Fibroblast of the conjunctiva (primary cell): ENCODE measurements around the gene GOLGA2.
A peak's percentile ranks its signal among the peaks of the same experiment; 100 is the strongest.

Experiments used
- DNase-seq: peaks from one replicate; pipeline ENCODE4 v3.0.0-alpha.2; 2010; ENCODE audit warnings: low read depth

Gene GOLGA2, protein sequence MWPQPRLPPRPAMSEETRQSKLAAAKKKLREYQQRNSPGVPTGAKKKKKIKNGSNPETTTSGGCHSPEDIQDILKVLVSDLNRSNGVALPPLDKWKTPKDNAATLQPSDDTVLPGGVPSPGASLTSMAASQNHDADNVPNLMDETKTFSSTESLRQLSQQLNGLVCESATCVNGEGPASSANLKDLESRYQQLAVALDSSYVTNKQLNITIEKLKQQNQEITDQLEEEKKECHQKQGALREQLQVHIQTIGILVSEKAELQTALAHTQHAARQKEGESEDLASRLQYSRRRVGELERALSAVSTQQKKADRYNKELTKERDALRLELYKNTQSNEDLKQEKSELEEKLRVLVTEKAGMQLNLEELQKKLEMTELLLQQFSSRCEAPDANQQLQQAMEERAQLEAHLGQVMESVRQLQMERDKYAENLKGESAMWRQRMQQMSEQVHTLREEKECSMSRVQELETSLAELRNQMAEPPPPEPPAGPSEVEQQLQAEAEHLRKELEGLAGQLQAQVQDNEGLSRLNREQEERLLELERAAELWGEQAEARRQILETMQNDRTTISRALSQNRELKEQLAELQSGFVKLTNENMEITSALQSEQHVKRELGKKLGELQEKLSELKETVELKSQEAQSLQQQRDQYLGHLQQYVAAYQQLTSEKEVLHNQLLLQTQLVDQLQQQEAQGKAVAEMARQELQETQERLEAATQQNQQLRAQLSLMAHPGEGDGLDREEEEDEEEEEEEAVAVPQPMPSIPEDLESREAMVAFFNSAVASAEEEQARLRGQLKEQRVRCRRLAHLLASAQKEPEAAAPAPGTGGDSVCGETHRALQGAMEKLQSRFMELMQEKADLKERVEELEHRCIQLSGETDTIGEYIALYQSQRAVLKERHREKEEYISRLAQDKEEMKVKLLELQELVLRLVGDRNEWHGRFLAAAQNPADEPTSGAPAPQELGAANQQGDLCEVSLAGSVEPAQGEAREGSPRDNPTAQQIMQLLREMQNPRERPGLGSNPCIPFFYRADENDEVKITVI

DNA sequence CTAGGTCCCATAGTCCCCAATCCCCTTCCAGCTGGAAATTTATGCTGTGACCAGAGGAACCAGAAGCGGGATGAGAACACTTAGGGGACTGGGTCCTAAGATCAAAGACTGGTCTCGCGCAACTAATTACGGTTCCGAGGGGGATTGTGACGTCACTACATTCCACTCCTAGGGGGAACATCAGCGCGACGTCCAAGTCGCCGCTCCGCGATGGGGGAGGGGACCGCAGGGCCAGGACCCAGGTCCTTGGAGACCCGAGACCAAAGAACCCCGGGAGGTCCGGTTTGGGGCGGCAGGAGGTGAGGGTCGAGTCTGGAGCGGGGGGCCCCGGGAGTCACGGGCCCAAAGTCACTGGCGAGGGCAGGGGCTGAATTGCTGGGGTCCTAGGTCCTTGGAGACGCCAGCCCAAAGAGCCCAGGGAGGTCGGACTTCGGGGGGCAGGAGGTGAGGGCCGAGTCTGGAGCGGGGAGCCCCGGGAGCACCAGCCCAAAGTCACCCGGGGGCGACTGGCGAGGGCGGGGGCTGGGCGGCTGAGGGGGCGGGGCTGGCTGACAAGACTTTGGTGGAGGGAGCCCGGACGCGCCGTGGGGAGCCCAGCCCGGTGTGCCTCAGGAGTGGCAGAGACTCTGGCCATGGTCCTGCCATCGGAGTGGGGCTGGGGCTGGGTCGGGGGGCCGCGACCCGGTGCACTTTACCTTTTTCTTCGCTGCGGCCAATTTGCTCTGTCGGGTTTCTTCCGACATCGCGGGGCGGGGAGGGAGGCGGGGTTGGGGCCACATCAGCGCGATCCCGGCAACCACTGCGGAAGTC lies at the start of gene GOLGA2:
Gene GOLGA2, minus strand, starts transcription at position 810 of the 810 bp plus-strand sequence. Its CDS starts 31 bp downstream, at position 779.
- DNase-seq, result no peak

DNA sequence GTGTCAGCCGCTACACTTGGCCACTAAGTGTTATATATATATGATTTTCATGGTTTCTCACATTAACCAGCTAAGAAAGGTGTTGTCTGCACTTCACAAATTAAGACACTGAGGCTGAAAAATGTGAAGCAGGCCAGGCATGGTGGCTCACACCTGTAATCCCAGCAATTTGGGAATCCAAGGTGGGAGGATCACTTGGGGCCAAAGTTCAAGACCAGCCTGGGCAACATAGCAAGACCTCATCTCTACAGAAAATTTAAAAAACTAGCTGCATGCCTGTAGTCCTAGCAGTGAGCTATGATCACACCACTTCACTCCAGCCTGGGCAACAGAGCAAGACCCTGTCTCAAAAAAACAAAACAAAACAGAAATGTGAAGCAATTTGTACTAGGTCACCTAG lies 48.6 kb upstream of the GOLGA2 start:
- DNase-seq, result no peak

DNA sequence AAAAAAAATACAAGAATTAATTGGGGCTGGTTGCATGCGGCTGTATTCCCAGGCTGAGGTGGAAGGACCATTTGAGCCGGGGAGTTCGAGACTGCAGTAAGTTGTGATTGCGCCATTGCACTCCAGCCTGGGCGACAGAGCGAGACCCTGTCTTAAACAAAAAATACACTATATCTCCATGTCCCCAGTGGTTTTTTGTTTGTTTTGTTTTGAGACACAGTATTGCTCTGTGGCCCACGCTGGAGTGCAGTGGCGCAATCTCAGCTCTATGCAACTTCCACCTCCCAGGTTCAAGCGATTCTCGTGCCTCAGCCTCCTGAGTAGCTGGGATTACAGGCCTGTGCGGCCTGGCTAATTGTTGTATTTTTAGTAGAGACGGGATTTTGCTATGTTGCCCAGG lies 48.0 kb upstream of the GOLGA2 start:
- DNase-seq, result no peak

DNA sequence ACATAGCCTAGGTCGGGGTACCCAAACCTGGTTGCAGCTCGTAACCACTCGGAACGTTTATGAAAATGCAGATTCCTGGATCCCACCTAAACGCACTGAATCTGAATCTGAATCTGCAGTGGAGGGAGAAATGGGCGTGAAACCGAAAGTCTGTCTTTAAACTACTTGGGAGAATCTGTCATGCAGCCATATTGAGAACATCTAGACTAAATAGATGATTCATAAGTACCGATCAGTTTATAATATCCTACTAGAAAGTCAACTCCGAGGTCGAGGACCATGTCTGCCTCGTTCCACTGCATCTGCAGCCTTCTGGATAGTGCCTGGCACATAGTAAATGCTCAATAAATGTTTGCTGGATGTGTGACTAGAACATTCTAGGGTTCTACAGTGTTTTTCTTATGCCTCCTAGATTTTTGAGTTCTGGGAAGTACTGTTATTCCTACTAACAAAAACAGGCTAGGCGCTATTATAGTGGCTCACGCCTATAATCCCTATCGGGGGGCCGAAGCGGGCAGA lies 47.5 kb upstream of the GOLGA2 start:
- DNase-seq, result no peak

DNA sequence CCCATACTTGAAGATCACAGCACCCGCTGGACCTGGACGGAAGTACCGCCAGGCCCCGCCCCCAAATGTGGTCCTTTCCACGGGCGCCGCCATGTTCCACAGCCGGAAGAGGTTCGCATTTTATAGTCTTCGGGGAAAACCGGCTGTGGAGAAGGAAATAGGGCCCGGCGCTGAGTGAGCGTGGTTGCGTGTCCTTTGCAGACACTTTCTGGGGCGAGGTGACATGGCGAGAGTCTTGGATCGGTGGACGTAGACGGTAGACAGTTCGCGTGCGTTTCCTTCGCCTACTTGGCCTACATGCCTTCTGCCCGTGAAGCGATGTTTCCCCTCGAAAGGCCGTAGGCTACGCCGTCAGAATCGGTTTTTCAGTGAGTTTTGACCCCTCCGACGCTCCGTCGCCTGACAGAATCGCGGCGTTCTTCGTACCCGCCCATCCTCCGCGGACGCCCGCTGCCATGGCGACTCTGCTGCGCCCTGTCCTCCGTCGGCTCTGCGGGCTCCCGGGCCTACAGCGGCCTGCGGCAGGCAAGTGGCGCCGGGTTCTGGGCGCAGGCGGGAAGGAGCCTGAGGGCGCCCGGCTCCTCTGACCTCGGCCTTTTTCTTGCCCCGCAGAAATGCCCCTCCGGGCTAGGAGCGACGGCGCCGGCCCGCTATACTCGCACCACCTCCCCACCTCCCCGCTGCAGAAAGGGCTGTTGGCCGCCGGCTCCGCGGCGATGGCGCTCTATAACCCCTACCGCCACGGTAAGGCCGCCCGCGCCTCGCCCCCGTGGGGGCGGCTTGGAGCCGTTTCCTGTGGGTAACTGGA lies 46.8 kb upstream of the GOLGA2 start, which contains the start of the genes COQ4 and TRUB2:
Gene COQ4, plus strand, starts transcription at position 436 of the 808 bp plus-strand sequence. Its CDS starts 20 bp downstream, at position 456.
Gene TRUB2, minus strand, starts transcription at position 44 of the 808 bp plus-strand sequence. Its CDS starts 39 bp downstream, at position 5.
- peak; percentile 78 for DNase-seq

DNA sequence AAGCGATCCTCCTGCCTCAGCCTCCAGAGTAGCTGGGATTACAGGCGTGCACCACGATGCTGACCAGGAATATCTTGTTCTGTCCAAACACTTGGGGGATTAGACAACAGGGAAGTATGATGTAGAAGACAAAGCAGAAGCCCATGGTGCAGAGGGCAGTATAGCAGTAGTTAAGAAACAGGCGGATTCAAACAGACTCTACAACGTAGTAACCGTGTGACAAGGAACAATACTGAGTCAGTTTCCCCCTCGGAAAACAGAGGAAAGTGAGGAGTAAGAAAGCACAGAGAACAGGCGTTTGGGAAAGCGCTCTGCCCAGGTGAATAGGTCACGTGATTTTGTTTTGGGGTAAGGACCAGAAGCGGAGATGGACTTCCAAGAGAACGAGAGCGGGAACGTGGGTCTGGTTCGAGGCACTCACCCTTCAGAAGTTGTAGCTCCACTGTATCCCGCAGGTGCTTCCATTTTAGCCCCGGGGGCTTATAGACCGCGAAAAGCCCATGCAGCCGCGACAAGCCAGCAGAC lies 46.1 kb upstream of the GOLGA2 start:
- DNase-seq, result no peak

DNA sequence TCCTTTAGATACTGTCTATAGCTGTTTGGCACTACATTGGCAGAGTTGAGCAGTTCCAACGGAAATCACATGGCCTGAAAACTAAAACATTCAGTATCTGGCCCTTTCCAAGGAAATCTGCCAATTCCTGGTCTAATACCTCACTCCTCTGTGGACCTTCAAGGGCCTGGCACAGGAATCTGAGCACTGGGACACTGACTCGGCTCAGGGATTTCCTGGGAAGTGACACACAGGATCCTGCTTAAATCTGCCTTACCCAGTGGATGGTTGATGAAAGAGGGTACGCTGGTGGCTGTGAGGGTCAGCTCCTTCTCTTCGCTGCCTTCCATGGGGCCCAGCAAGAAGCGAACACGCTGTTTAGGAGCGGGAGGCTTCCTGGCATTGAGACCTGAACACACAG lies 45.5 kb upstream of the GOLGA2 start:
- no peak for DNase-seq

DNA sequence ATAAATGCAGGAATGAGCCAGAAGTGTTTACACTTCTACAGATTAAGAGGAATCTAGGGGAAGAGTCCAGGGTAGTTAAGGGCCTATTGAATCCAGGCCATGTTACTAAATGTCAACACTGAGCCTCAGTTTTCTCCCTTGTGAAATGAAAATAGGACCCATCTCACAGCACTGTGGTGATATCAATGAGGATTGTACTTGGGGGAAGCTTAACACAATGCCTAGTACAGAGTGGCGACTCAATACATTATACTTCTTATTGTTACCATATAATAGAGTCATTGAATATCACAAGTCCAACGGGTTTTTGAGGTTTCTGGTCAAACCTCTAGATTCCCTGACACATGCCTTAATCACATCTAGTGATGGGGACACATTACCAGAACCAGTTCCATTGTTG lies 41.8 kb upstream of the GOLGA2 start:
- DNase-seq, result no peak

DNA sequence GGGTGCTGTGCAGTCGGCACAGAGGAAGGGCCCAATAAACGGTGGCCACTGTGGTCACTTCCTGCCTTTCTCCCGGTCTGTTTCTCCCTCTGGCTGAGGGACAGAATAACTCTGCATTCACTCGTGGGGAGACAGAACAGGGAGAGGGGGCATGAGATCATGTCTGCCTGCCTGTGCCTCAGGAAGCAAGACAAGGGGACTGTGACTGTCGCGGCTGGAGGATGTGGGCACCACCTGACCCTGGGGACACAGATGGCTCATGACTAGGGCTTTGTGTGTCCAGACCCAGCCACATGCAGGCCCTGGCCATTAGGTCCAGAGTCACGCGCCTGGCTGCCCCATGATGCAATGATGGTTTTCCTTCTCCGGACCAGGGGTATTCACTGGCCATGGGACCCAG lies 40.6 kb upstream of the GOLGA2 start:
- DNase-seq, result no peak

DNA sequence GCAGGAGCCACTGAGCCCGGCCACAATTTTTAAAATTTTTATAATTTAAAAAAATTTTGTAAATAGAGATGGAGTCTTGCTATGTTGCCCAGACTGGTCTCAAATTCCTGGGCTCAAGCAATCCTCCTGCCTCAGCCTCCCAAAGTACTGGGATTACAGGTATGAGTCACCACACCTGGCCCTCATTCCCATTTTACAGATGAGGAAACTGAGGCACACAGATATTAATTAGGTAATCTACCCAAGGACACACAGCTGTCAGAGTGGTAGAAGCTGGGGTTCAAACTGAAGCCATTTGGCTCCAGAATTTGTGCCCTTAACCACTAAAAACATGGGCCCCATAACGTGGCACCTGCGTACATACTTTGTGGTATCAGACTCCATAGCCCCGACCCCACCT lies 38.9 kb upstream of the GOLGA2 start:
- DNase-seq, result no peak

DNA sequence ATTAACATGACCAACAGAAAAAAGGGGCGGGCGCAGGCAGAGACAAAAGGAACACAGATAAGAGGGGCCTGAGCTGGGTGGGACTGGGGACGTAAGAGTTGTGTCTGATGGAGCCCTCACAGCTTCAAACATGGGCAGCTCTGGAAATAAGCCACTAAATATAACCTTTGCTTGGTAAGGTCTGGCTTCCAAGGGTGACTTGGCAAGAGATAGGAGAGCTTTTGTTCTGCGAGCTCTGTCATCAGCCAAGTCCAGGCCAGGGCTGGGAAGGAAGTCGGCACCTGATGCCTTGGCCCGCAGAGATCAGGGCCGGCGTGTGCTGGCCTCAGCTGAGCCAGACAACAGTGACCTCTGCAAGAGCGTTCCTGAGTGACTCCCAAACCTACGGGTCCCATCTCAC lies 34.7 kb upstream of the GOLGA2 start:
- no peak for DNase-seq

DNA sequence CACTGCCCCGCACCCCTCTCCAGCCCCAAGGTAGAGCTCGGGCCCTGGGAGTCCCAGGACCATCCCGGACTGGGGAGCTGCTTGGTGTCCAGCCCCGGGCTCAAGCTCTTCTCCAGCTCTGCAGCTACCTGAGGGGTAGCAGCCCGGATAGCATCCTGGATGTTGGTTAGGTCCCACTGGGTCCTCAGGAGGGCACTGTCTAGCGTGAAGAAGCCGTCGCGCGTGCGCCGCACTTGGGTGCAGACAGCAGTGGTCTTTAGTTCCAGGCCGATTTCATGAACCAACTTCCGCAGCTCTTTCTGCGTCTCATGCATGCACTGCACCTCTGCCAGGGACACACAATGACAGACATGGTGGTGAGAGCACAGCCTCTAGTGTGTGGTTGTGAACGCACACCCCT lies 33.7 kb upstream of the GOLGA2 start:
- DNase-seq, result no peak

DNA sequence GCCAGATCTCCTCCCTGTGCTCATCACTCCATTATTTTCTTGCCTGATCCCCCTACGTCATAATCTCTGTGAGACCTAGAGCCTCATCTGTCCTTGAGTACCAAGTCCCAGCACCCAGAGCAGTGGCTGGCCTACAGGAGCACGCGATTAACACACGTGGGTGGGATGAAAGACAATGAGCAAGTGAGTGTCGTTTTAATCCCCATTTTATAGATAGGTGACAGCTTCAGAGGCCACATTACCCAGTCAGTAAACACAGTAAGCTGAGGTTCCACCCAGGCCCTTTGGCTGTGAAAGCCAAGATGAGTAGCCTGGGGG lies 29.1 kb upstream of the GOLGA2 start:
- DNase-seq, result no peak

DNA sequence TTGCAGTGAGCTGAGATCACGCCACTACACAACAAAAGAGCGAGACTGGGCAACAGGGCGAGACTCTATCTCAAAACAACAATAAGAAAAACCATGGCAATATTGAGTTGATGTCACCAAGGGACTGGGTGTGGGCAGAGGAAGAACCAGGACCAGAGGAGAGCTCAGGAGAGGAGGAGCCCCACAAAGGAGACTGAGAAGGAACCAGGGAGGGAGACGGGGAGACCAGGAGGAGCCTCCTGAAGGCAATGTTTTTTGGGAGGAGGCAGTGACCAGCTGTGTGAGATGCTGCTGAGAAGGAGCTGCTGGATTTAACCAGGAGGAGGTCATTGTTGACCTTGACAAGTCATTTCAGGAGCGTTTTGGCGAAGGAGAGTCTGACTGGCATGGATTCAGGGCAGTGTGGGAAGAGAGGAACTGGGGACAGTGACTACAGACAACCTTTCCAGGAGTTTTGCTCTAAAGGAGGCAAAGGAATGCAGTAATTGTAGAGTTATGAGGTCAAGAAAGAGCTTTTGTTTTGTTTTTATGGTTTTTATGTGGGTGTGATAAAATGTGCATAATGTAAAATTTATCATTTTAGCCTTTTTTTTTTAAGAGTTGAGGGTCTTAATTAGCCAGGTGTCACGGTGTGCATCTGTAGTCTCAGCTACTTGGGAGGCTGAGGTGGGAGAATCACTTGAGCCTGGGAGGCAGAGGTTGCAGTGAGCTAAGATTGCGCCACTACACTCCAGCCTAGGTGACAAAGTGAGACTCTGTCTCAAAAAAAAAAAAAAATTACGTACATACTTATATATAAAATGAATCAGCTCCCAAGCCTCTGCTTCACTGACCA lies 28.5 kb upstream of the GOLGA2 start:
- DNase-seq, result no peak

DNA sequence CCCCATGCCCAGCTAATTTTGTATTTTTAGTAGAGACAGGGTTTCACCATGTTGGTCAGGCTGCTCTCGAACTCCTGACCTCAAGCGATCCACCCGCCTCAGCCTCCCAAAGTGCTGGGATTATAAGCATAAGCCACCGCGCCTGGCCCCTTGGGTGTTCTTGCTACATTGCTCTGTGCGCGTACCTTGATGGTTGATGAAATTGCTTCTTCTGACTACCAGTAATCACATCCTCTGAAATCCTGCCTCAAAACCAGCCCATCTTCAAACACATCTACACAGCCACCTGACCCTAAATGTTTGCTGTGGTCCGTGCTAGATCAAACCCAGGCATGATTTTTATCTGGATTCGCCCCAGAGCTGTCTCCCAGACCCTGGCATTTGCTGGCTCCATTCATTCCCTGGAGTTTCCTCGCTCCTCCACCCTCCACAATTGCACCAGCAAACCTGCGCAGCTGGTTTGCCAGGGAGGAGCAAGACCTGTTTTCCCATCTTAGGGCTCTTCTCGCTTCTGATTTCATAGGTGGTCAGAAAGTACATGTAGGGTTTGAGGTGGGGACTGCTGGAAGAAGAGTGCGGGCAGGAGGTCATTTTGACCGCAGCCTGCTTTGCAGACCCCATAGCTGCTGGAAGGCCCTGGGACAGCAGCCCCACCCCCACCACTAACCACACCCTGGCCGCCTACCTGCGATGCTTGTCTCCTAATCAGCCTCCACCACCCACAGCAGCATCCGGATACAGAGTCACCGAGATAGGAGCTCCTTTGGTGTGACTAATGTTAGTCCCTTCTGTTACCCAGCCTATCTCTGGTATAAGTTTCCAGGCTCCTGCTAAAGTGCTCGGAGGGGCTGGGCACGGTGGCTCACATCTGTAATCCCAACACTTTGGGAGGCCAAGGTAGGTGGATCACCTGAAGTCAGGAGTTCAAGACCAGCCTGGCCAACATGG lies 23.0 kb upstream of the GOLGA2 start:
- no peak for DNase-seq

DNA sequence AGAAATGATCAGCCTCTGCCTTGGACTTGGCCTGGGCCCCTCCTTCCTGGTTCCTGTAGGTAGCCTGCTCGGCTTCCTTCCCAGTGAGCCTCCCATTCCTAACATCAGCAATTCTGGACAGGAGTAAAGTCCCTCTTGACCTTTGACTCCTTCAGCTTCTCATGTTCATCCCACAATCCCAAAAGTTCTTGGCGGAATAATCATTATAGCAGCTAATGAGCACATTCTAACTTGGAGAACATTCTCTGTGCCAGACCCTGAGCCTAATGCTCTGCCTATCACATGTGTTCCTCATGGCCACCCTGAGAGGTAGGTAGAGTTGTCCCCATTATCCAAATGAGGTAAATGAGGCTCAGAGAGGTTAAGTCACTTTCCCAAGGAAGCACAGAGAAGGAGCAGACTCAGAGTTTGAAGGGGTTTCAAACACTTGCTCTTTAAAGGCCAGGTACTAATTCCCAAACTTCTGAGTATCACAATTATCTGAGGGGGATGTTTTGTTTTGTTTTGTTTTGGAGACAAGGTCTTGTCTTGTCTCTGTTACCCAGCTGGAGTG lies 21.5 kb upstream of the GOLGA2 start:
- DNase-seq, result no peak

DNA sequence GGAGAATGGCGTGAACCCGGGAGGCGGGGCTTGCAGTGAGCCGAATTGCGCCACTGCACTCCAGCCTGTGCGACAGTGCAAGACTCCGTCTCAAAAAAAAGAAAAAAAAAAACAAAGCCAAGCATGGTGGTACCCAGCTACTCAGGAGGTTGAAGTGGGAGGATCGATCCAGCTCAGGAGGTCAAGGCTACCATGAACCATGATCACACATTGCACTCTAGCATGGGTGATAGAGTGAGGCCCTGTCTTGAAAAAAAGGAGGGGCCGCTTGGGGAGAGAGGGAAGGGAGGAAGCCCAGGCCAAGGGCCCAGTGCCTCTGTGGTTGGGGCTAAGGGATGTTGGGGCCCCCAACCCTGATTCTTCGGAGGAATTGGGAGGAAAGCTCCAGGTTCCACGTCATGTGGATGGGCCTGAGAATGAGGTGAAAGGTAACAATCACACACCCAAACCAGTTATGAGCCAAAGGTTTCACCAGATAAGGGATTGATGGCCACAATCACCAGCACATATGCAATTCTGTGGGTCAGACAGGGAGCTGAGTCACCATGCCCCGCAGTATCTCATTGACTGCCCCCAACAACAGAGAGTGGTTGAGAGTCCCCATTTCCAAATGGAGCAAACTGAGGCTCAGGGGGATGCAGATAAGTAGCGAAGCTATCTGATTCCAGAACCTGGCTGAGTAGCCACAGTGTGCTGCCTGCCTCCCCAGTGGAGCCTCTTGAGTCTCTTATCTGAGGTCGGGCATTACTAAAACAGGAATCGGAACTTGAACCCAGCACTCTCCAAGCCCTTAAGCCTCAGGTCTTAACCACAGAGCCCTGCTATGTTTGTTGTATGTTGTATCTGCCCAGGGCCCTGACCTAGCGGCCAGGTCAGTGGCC lies 20.8 kb upstream of the GOLGA2 start:
- no peak for DNase-seq
